K562 (cell line): Measurements from ENCODE around the gene TARS2. TPM values are rescaled to one million over a fixed set of nuclear protein-coding genes. Genes with fewer than 3 reads are reported as not detected.

Source experiments
- BCL6 ChIP-seq: fragments of 250-450 bp; sonication (Bioruptor Pico); IDR thresholded peaks from 2 replicates; pipeline ENCODE4 v1.4.0; 2020
- CBX3 ChIP-seq, 2 experiments: IDR thresholded peaks; 1 replicate in 1 of 2; 2 replicates in 1 of 2; pipeline ENCODE4 v1.6.1; 2012; ENCODE audit warnings: inconsistent platforms in 2 of 2, low read length in 2 of 2, borderline replicate concordance in 1 of 2, control low read depth in 1 of 2
- CTBP1 ChIP-seq: fragments of 450-650 bp; IDR thresholded peaks from 2 replicates; pipeline ENCODE4 v1.6.1; 2016; ENCODE audit warnings: borderline replicate concordance
- E2F6 ChIP-seq, 2 experiments: IDR thresholded peaks; 2 replicates each; pipeline ENCODE4 v1.6.1; 2011; ENCODE audit warnings: borderline replicate concordance in 1 of 2, control low read depth in 1 of 2, low read depth in 1 of 2, low read length in 1 of 2, mild to moderate bottlenecking in 1 of 2, mixed read lengths in 1 of 2, moderate library complexity in 1 of 2; ENCODE audit not compliant: insufficient read depth in 1 of 2, insufficient read length in 1 of 2, poor library complexity in 1 of 2, severe bottlenecking in 1 of 2; ENCODE audit errors: extremely low read depth in 1 of 2
- ETV6 ChIP-seq, 3 experiments: fragments of 150-350 bp in 1 of 3; sonication (generic) in 1 of 3; formaldehyde crosslinking in 1 of 3; IDR thresholded peaks; 2 replicates each; pipeline versions ENCODE4 v1.6.1 to v1.8.0; 2014 to 2022; ENCODE audit warnings: borderline replicate concordance in 2 of 3, low read depth in 2 of 3, antibody characterized with exemption in 1 of 3, low read length in 1 of 3, mild to moderate bottlenecking in 1 of 3, missing genetic modification reagents in 1 of 3
- HDAC8 ChIP-seq: fragments of 450-650 bp; IDR thresholded peaks from 2 replicates; pipeline ENCODE4 v1.6.1; 2016; ENCODE audit warnings: mild to moderate bottlenecking, missing genetic modification characterization, moderate library complexity, missing compliant biosample characterization
- HIVEP1 ChIP-seq: fragments of 250-450 bp; sonication (Bioruptor Pico); IDR thresholded peaks from 2 replicates; pipeline ENCODE4 v1.4.0; 2020; ENCODE audit warnings: mild to moderate bottlenecking
- LCOR ChIP-seq: sonication (generic); formaldehyde crosslinking; IDR thresholded peaks from 2 replicates; pipeline ENCODE4 v1.8.0; 2022; ENCODE audit warnings: mild to moderate bottlenecking, missing genetic modification reagents
- LEF1 ChIP-seq: fragments of 450-650 bp; IDR thresholded peaks from 2 replicates; pipeline ENCODE4 v1.6.1; 2016; ENCODE audit warnings: mild to moderate bottlenecking
- MYC ChIP-seq, 2 experiments: fragments of 250-450 bp in 1 of 2; sonication (Bioruptor Pico) in 1 of 2; IDR thresholded peaks; 2 replicates each; pipeline versions ENCODE4 v1.5.1 to v1.6.1; 2012 to 2021; ENCODE audit warnings: low read depth in 2 of 2, borderline replicate concordance in 1 of 2, improper control_type of control experiment in 1 of 2, low read length in 1 of 2, mild to moderate bottlenecking in 1 of 2, moderate library complexity in 1 of 2
- NFXL1 ChIP-seq: fragments of 450-650 bp; formaldehyde crosslinking; IDR thresholded peaks from 2 replicates; pipeline ENCODE4 v1.4.0; 2021; ENCODE audit warnings: mild to moderate bottlenecking
- NR2C1 ChIP-seq, 2 experiments: fragments of 450-650 bp; IDR thresholded peaks; 2 replicates each; pipeline ENCODE4 v1.6.1; 2017; ENCODE audit warnings: mild to moderate bottlenecking in 2 of 2, antibody characterized with exemption in 1 of 2, inconsistent platforms in 1 of 2, missing compliant biosample characterization in 1 of 2, missing genetic modification characterization in 1 of 2
- RFX1 ChIP-seq: fragments of 450-650 bp; IDR thresholded peaks from 2 replicates; pipeline ENCODE4 v1.6.1; 2016; ENCODE audit warnings: mild to moderate bottlenecking, moderate library complexity
- SRF ChIP-seq, 2 experiments: fragments of 250-450, 450-650 bp in 1 of 2; sonication (Bioruptor Pico) in 1 of 2; sonication (generic) in 1 of 2; formaldehyde crosslinking; IDR thresholded peaks; 2 replicates each; pipeline versions ENCODE4 v1.5.0 to v1.5.1; 2020 to 2022; ENCODE audit warnings: mild to moderate bottlenecking in 1 of 2, missing genetic modification reagents in 1 of 2
- SUPT5H ChIP-seq: fragments of 450-650 bp; IDR thresholded peaks from 2 replicates; pipeline ENCODE4 v1.6.1; 2016
- TCF7 ChIP-seq: sonication (generic); IDR thresholded peaks from 2 replicates; pipeline ENCODE4 v1.6.1; 2016; ENCODE audit warnings: antibody characterized with exemption, borderline replicate concordance
- TFAP4 ChIP-seq: sonication (generic); formaldehyde crosslinking; IDR thresholded peaks from 2 replicates; pipeline ENCODE4 v1.8.0; 2022; ENCODE audit warnings: missing genetic modification reagents, mild to moderate bottlenecking, moderate library complexity, borderline replicate concordance
- ZBTB9 ChIP-seq: fragments of 450-650 bp; formaldehyde crosslinking; IDR thresholded peaks from 2 replicates; pipeline ENCODE4 v1.4.0; 2020; ENCODE audit warnings: mild to moderate bottlenecking, moderate library complexity
- ZNF197 ChIP-seq: fragments of 200-800 bp; sonication (Bioruptor generic); IDR thresholded peaks from 2 replicates; pipeline ENCODE4 v1.6.1; 2016; ENCODE audit warnings: low read depth, missing genetic modification characterization, missing compliant biosample characterization
- ZNF324 ChIP-seq: fragments of 250-450 bp; sonication (Bioruptor Pico); IDR thresholded peaks from 2 replicates; pipeline ENCODE4 v1.4.0; 2020; ENCODE audit warnings: mild to moderate bottlenecking
- ZNF644 ChIP-seq: fragments of 200-800 bp; sonication (Bioruptor generic); IDR thresholded peaks from 2 replicates; pipeline ENCODE4 v1.6.1; 2016; ENCODE audit warnings: low read depth, missing genetic modification characterization, missing compliant biosample characterization
- polyA plus RNA-seq, 8 experiments: library from polyadenylated mRNA; depleted of rRNA in 4 of 8; stranded (reverse) in 5 of 8; unstranded in 3 of 8; fragments of >200 nt; fragmentation: Nextera tagmentation in 2 of 8; fragmentation: Illumina TruSeq in 1 of 8; extraction: Ambion mirVana in 2 of 8; extraction: Trizol in 1 of 8; gene quantifications; 2 replicates each; pipeline versions ENCODE4 v1.2.1 to v1.2.3, GENCODE V29; 2011 to 2014; ENCODE audit warnings: inconsistent platforms in 1 of 8, missing spikeins in 1 of 8
- total RNA-seq, 7 experiments: library from RNA; depleted of rRNA in 6 of 7; stranded (reverse); fragments of >200 nt in 6 of 7; fragmentation: Illumina TruSeq in 2 of 7; extraction: Trizol in 2 of 7; gene quantifications; 2 replicates each; pipeline versions ENCODE4 v1.2.1 to v1.2.3, GENCODE V29; 2011 to 2021; ENCODE audit warnings: low replicate concordance in 1 of 7

TARS2 gene
- total and polyA plus RNA-seq, 9 of the 15 experiments (the other 6 are each of a cell fraction or from before 2014, with no cell fraction given): 17.0 to 64.2 (median 39.4) TPM

- TF ChIP-seq ETV6 (IDR thresholded peaks at IDR 0.05; ENCODE audit: borderline replicate concordance in 1 of 2, low read depth in 2 of 2, low read length in 1 of 2) (no peak), ETV6 (CRISPR knock-in tag; IDR thresholded peaks at IDR 0.05; ENCODE audit: borderline replicate concordance) (0 out of 2 replicates have a peak, but pooled peaks have one; percentile 70), ZNF324 (CRISPR knock-in tag) (no peak), ZNF197 (peak; percentile 52; the same call in 1 of the 2 replicates), SRF (CRISPR knock-in tag; IDR thresholded peaks at IDR 0.05) (no peak), ZNF644 (no peak), NR2C1 (IDR thresholded peaks at IDR 0.05) (no peak), NR2C1 (tag; IDR thresholded peaks at IDR 0.05) (0 out of 2 replicates have a peak, but pooled peaks have one; percentile 22), LEF1 (no peak), E2F6 (IDR thresholded peaks at IDR 0.05; ENCODE audit: borderline replicate concordance in 1 of 2, extremely low read depth in 1 of 2, insufficient read depth in 1 of 2, insufficient read length in 1 of 2, low read depth in 1 of 2, low read length in 1 of 2, poor library complexity in 1 of 2, severe bottlenecking in 1 of 2) (peak; percentile 44 to 86), SUPT5H (no peak), RFX1 (no peak), CTBP1 (peak; percentile 91), TFAP4 (CRISPR knock-in tag) (0 out of 2 replicates have a peak, but pooled peaks have one; percentile 14), MYC (IDR thresholded peaks at IDR 0.05; ENCODE audit: low read depth, low read length) (peak; percentile 74), MYC (CRISPR knock-in tag; IDR thresholded peaks at IDR 0.05; ENCODE audit: borderline replicate concordance, low read depth) (no peak), BCL6 (CRISPR knock-in tag) (no peak), CBX3 (IDR thresholded peaks at IDR 0.05; ENCODE audit: borderline replicate concordance in 1 of 2, low read length in 2 of 2) (no peak), LCOR (CRISPR knock-in tag) (no peak), HDAC8 (tag) (no peak), NFXL1 (no peak), TCF7 (no peak), ZBTB9 (CRISPR knock-in tag) (peak; percentile 35; the same call in 1 of the 2 replicates), HIVEP1 (peak; percentile 43; the same call in 1 of the 2 replicates)
Measured at GRCh38 chr1:150548632-150549495, 61.6 kb downstream of the TARS2 start, which contains the start of gene ADAMTSL4 (continued).
